ENCODE measurements around the gene BRSK1. TPM values are rescaled to one million over a fixed set of nuclear protein-coding genes. Genes with fewer than 3 reads are reported as not detected.

Gene BRSK1
- total and polyA plus RNA-seq, 2 of the 13 experiments (the other 11 are each of a cell fraction or from before 2014, with no cell fraction given) = 0.18 to 1.2 TPM

- TF ChIP-seq ZNF557 (CRISPR knock-in tag; IDR thresholded peaks at IDR 0.05) (no peak), THAP11 (CRISPR knock-in tag; IDR thresholded peaks at IDR 0.05) (peak; percentile 98), BATF2 (CRISPR knock-in tag; IDR thresholded peaks at IDR 0.05) (no peak), ZNF629 (CRISPR knock-in tag; conservative IDR thresholded peaks at IDR 0.05) (no peak), SNAPC2 (CRISPR knock-in tag; IDR thresholded peaks at IDR 0.05) (no peak), SUZ12 (IDR thresholded peaks at IDR 0.05; ENCODE audit: low read depth, low read length) (peak; percentile 82)
- TF ChIP-seq, protein P1, sequence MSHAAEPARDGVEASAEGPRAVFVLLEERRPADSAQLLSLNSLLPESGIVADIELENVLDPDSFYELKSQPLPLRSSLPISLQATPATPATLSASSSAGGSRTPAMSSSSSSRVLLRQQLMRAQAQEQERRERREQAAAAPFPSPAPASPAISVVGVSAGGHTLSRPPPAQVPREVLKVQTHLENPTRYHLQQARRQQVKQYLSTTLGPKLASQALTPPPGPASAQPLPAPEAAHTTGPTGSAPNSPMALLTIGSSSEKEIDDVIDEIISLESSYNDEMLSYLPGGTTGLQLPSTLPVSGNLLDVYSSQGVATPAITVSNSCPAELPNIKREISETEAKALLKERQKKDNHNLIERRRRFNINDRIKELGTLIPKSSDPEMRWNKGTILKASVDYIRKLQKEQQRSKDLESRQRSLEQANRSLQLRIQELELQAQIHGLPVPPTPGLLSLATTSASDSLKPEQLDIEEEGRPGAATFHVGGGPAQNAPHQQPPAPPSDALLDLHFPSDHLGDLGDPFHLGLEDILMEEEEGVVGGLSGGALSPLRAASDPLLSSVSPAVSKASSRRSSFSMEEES (CRISPR knock-in tag; IDR thresholded peaks at IDR 0.05) = no peak
Observed at GRCh38 chr19:55319785-55320184, 36.0 kb downstream of the BRSK1 start (continued).

DNA sequence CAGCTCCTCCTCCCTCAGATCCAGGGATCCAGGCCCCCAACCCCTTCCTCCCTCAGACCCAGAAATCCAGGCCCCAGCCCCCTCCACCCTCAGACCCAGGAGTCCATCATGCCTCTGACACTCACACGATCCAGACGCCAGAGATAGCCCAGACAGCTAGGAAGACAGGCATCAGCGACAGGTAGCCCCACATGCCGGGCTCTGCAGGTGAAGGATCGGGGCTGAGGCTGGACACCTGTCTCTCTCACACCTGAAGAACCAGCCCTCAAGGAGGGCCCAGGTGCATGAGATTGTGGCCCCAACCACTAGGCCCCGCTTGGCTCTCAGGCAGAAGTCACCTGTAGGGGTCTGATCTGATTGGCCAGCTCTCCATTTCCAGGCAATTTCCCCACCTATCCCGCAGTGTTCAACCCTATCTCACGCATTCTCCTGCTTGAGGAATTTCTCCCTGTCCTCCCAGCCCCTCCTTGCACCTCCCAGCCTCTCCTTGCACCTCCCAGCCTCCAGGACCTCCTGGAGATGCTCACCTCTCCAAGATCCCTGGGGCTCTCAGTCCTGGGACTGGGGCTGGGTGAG lies 37.1 kb downstream of the BRSK1 start:
- in situ Hi-C loops (cut with HindIII; ENCODE audit: extremely low pct_ligation_motif_present, low pct_unique_long_range_greater_than_20kb) = no loop called here
- Histone ChIP-seq H3K4me1 (ENCODE audit: insufficient read depth, low read length) (peaks cover 35% of the 10 kb centered on the region), H3K4me3 (replicated peaks in 1 of 3; ENCODE audit: insufficient read depth in 1 of 3, low read depth in 2 of 3, low read length in 3 of 3) (peak overlapping the region in 1 of 3 experiments; percentile 21; a peak in 1 of 6 replicates), H3K9me3 (ENCODE audit: low read length) (no peaks in the 10 kb centered on the region), H3K9ac (ENCODE audit: insufficient read depth, low read depth, low read length) (no peak overlapping the region), H3K79me2 (ENCODE audit: insufficient read depth, low read length) (no peaks in the 10 kb centered on the region), H3K27ac (ENCODE audit: extremely low read length, insufficient read depth, low read length) (no peak overlapping the region), H4K20me1 (ENCODE audit: insufficient read depth, low read length) (no peaks in the 10 kb centered on the region), H2AFZ (ENCODE audit: low read length) (no peak overlapping the region), H3K27me3 (ENCODE audit: control insufficient read depth in 1 of 2, insufficient read depth in 2 of 2, low read length in 2 of 2) (no peaks in the 10 kb centered on the region; a peak in 1 of 5 replicates), H3K36me3 (replicated peaks in 1 of 2; ENCODE audit: control insufficient read depth in 1 of 2, insufficient read depth in 2 of 2, low read length in 2 of 2) (no peaks in the 10 kb centered on the region), H3K4me2 (ENCODE audit: low read depth, low read length) (peak overlapping the region; percentile 62)
- TF ChIP-seq, protein P2, sequence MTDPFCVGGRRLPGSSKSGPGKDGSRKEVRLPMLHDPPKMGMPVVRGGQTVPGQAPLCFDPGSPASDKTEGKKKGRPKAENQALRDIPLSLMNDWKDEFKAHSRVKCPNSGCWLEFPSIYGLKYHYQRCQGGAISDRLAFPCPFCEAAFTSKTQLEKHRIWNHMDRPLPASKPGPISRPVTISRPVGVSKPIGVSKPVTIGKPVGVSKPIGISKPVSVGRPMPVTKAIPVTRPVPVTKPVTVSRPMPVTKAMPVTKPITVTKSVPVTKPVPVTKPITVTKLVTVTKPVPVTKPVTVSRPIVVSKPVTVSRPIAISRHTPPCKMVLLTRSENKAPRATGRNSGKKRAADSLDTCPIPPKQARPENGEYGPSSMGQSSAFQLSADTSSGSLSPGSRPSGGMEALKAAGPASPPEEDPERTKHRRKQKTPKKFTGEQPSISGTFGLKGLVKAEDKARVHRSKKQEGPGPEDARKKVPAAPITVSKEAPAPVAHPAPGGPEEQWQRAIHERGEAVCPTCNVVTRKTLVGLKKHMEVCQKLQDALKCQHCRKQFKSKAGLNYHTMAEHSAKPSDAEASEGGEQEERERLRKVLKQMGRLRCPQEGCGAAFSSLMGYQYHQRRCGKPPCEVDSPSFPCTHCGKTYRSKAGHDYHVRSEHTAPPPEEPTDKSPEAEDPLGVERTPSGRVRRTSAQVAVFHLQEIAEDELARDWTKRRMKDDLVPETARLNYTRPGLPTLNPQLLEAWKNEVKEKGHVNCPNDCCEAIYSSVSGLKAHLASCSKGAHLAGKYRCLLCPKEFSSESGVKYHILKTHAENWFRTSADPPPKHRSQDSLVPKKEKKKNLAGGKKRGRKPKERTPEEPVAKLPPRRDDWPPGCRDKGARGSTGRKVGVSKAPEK (CRISPR knock-in tag; IDR thresholded peaks at IDR 0.05; ENCODE audit: borderline replicate concordance) = no peak
- TF ChIP-seq TERF1 (CRISPR knock-in tag; IDR thresholded peaks at IDR 0.05) = no peak
- no peak for TF ChIP-seq NFE2L1 (CRISPR knock-in tag; IDR thresholded peaks at IDR 0.05; ENCODE audit: borderline replicate concordance)
- 0 out of 2 replicates have a peak, but pooled peaks have one; percentile 44 for TF ChIP-seq ZSCAN22 (CRISPR knock-in tag; IDR thresholded peaks at IDR 0.05)
- no peak for TF ChIP-seq TEAD3 (CRISPR knock-in tag; optimal IDR thresholded peaks at IDR 0.05; ENCODE audit: borderline replicate concordance)
- TF ChIP-seq ZNF629 (CRISPR knock-in tag; conservative IDR thresholded peaks at IDR 0.05) = no peak
- TF ChIP-seq FOXO1 (CRISPR knock-in tag; IDR thresholded peaks at IDR 0.05) = no peak
- FAIRE-seq (no peak), ATAC-seq (no peak; the same call in none of the 3 replicates), DNase-seq (ENCODE audit: low spot score) (no peak)
- BruUV-seq (replicated peaks) = no TSS peak
- 62% methylated on average over 8 of the region's 8 CpGs for WGBS (ENCODE audit: low lambda C conversion rate)
- ChIA-PET POLR2A (interaction anchor here (1.1 to 2.1 kb wide), 6 partner anchors 10 to 86 kb away, joined by 4 to 11 read pairs (median 6); partner anchors contain the start of genes KMT5C and UBE2S), CTCF (ENCODE audit: low intra/inter-chr PET ratio, low total read pairs) (no interaction called here)
- intact Hi-C loops (cut with micrococcal nuclease; ENCODE audit: unreplicated experiment) = no loop called here
